Erythroblast (primary cell): ENCODE data around the gene USP31.
A peak's percentile ranks its signal among the peaks of the same experiment; 100 is the strongest.

Experiments
- DNase-seq, 2 experiments: peaks; one replicate each; lab custom pipeline; 2025; lab: John Stamatoyannopoulos, UW
- GATA1 ChIP-seq: IDR thresholded peaks from 2 replicates; pipeline ENCODE4 v1.6.1; 2011; ENCODE audit warnings: low read depth, mild to moderate bottlenecking, control low read depth, low read length, moderate library complexity
- POLR2A ChIP-seq: IDR thresholded peaks from 2 replicates; pipeline ENCODE4 v1.6.1; 2011; ENCODE audit warnings: mild to moderate bottlenecking, low read length

Gene USP31

GRCh38 chr16:23172994-23173393 lies 23.7 kb upstream of the USP31 start:
- DNase-seq: no peak
- TF ChIP-seq GATA1: no peak
- no peak for TF ChIP-seq POLR2A

- DNase-seq: no peak
- no peak for TF ChIP-seq POLR2A
- no peak for TF ChIP-seq GATA1
Observed at GRCh38 chr16:23172583-23172982, 23.3 kb upstream of the USP31 start.

- TF ChIP-seq GATA1 (no peak), POLR2A (no peak)
- no peak for DNase-seq
Observed at GRCh38 chr16:23164736-23165135, 15.5 kb upstream of the USP31 start.

- no peak for TF ChIP-seq POLR2A
- no peak for TF ChIP-seq GATA1
- DNase-seq: no peak
Observed at GRCh38 chr16:23163921-23164320, 14.7 kb upstream of the USP31 start.

GRCh38 chr16:23160574-23160973 lies 11.3 kb upstream of the USP31 start:
- no peak for DNase-seq
- TF ChIP-seq GATA1 (no peak), POLR2A (no peak)

GRCh38 chr16:23160082-23160481 lies 10.8 kb upstream of the USP31 start:
- TF ChIP-seq GATA1: no peak
- TF ChIP-seq POLR2A: no peak
- DNase-seq: no peak

- no peak for DNase-seq
- TF ChIP-seq GATA1 (no peak), POLR2A (no peak)
Observed at GRCh38 chr16:23158114-23158513, 8.9 kb upstream of the USP31 start.

- no peak for DNase-seq
- TF ChIP-seq POLR2A: no peak
- no peak for TF ChIP-seq GATA1
Observed at GRCh38 chr16:23156946-23157460, 7.8 kb upstream of the USP31 start.

- no peak for TF ChIP-seq POLR2A
- TF ChIP-seq GATA1: no peak
- no peak for DNase-seq
Observed at GRCh38 chr16:23156110-23156509, 6.9 kb upstream of the USP31 start.

- DNase-seq: peak; percentile 14 to 28
- no peak for TF ChIP-seq GATA1
- TF ChIP-seq POLR2A: no peak
Observed at GRCh38 chr16:23155445-23156049, 6.3 kb upstream of the USP31 start.

- TF ChIP-seq GATA1 (no peak), POLR2A (no peak)
- no peak for DNase-seq
Observed at GRCh38 chr16:23152386-23153178, 3.3 kb upstream of the USP31 start.

- no peak for TF ChIP-seq POLR2A
- no peak for TF ChIP-seq GATA1
Observed at GRCh38 chr16:23149993-23150364, 727 bp upstream of the USP31 start.

GRCh38 chr16:23148513-23149266 lies 562 bp downstream of the USP31 start:
- peak; percentile 86 to 90 for DNase-seq
- no peak for TF ChIP-seq GATA1
- no peak for TF ChIP-seq POLR2A

More at GRCh38 chr16:23149993-23150364, 727 bp upstream of the USP31 start:
- no peak for DNase-seq

- DNase-seq: no peak
- TF ChIP-seq GATA1 (no peak), POLR2A (no peak)
Observed at GRCh38 chr16:23148166-23148512, 1.1 kb downstream of the USP31 start.

GRCh38 chr16:23147666-23148065 lies 1.6 kb downstream of the USP31 start:
- TF ChIP-seq GATA1 (no peak), POLR2A (no peak)
- DNase-seq: no peak
